ENCODE measurements around the gene RBFOX2.

The RBFOX2 gene

GRCh38 chr22:35896111-35896705 is 132.4 kb downstream of the RBFOX2 start:
- DNase-seq (ENCODE audit: low read depth): no peak

GRCh38 chr22:35894937-35895708 is 133.5 kb downstream of the RBFOX2 start:
- no peak for DNase-seq (ENCODE audit: low read depth)

GRCh38 chr22:35894464-35894878 is 134.2 kb downstream of the RBFOX2 start:
- no peak for DNase-seq (ENCODE audit: low read depth)

- DNase-seq (ENCODE audit: low read depth): no peak
Measured at GRCh38 chr22:35893698-35894097, 134.9 kb downstream of the RBFOX2 start.

GRCh38 chr22:35892192-35892591 is 136.4 kb downstream of the RBFOX2 start:
- no peak for DNase-seq (ENCODE audit: low read depth)

- no peak for DNase-seq (ENCODE audit: low read depth)
Measured at GRCh38 chr22:35891442-35891841, 137.2 kb downstream of the RBFOX2 start.

- no peak for DNase-seq (ENCODE audit: low read depth)
Measured at GRCh38 chr22:35889071-35889470, 139.6 kb downstream of the RBFOX2 start.

GRCh38 chr22:35888181-35888870 is 140.3 kb downstream of the RBFOX2 start:
- DNase-seq (ENCODE audit: low read depth): no peak

GRCh38 chr22:35887296-35887875 is 141.2 kb downstream of the RBFOX2 start:
- no peak for DNase-seq (ENCODE audit: low read depth)

GRCh38 chr22:35886309-35886708 is 142.3 kb downstream of the RBFOX2 start:
- no peak for DNase-seq (ENCODE audit: low read depth)

GRCh38 chr22:35884529-35884928 is 144.1 kb downstream of the RBFOX2 start:
- DNase-seq (ENCODE audit: low read depth): no peak

- no peak for DNase-seq (ENCODE audit: low read depth)
Measured at GRCh38 chr22:35883031-35883620, 145.5 kb downstream of the RBFOX2 start.

- no peak for DNase-seq (ENCODE audit: low read depth)
Measured at GRCh38 chr22:35882211-35883030, 146.2 kb downstream of the RBFOX2 start.

- no peak for DNase-seq (ENCODE audit: low read depth)
Measured at GRCh38 chr22:35879351-35879750, 149.3 kb downstream of the RBFOX2 start.

- no peak for DNase-seq (ENCODE audit: low read depth)
Measured at GRCh38 chr22:35873426-35873825, 155.2 kb downstream of the RBFOX2 start.

- no peak for DNase-seq (ENCODE audit: low read depth)
Measured at GRCh38 chr22:35872451-35872850, 156.2 kb downstream of the RBFOX2 start.

- DNase-seq (ENCODE audit: low read depth): no peak
Measured at GRCh38 chr22:35870517-35871293, 157.9 kb downstream of the RBFOX2 start.

- no peak for DNase-seq (ENCODE audit: low read depth)
Measured at GRCh38 chr22:35868938-35869337, 159.7 kb downstream of the RBFOX2 start.

GRCh38 chr22:35866651-35867050 is 162.0 kb downstream of the RBFOX2 start:
- no peak for DNase-seq (ENCODE audit: low read depth)

GRCh38 chr22:35864545-35865165 is 164.0 kb downstream of the RBFOX2 start:
- DNase-seq (ENCODE audit: low read depth): no peak
